ENCODE results near the gene EEF2KMT. TPM values are rescaled to one million over a fixed set of nuclear protein-coding genes. Genes with fewer than 3 reads are reported as not detected.

EEF2KMT gene
- total RNA-seq, 4 donors from 2014 or later = 5.9 to 16.0 (median 9.1) TPM

GRCh38 chr16:5069854-5070253 is 27.7 kb downstream of the EEF2KMT start:
- Histone ChIP-seq H3K27me3 (no peaks in the 10 kb centered on the region), H3K27ac (no peak overlapping the region), H3K9me3 (no peaks in the 10 kb centered on the region), H3K36me3 (peaks cover 0 to 16% of the 10 kb centered on the region in 2 donors), H3K4me3 (no peak overlapping the region), H3K4me1 (peaks cover 0 to 22% (median 10%) of the 10 kb centered on the region in 3 donors)
- 80% methylated on average over 2 of the region's 9 CpGs; no CpG with 5 or more reads in 1 of the 2 donors for WGBS, 2 donors (ENCODE audit: low coverage in 1 of 2)
- TF ChIP-seq EP300 (IDR thresholded peaks at IDR 0.05) = no peak
- TF ChIP-seq POLR2AphosphoS5 (IDR thresholded peaks at IDR 0.05) = no peak
- TF ChIP-seq CTCF (IDR thresholded peaks at IDR 0.05) = no peak
- TF ChIP-seq POLR2A (IDR thresholded peaks at IDR 0.05) = no peak
- ATAC-seq = no peak

- ATAC-seq = no peak
- H3K27me3 ChIP-seq = no peaks in the 10 kb centered on the region
- H3K9me3 ChIP-seq = no peaks in the 10 kb centered on the region
- TF ChIP-seq CTCF (IDR thresholded peaks at IDR 0.05) (no peak), POLR2A (IDR thresholded peaks at IDR 0.05) (no peak), POLR2AphosphoS5 (IDR thresholded peaks at IDR 0.05) (no peak), EP300 (IDR thresholded peaks at IDR 0.05) (no peak)
- H3K36me3 ChIP-seq = peaks cover 0 to 8% of the 10 kb centered on the region in 2 donors
- peaks cover 0 to 22% (median 10%) of the 10 kb centered on the region in 3 donors for H3K4me1 ChIP-seq
- 92 to 98% methylated on average over 6 to 7 of the region's 9 CpGs for WGBS, 2 donors (ENCODE audit: low coverage in 1 of 2)
- H3K4me3 ChIP-seq = no peak overlapping the region
- no peak overlapping the region for H3K27ac ChIP-seq
Measured at GRCh38 chr16:5069048-5069447, 28.5 kb downstream of the EEF2KMT start.

GRCh38 chr16:5066511-5066910 is 31.1 kb downstream of the EEF2KMT start:
- no peak overlapping the region for H3K4me3 ChIP-seq
- TF ChIP-seq POLR2A (IDR thresholded peaks at IDR 0.05) = no peak
- no peak for TF ChIP-seq POLR2AphosphoS5 (IDR thresholded peaks at IDR 0.05)
- no peak for TF ChIP-seq CTCF (IDR thresholded peaks at IDR 0.05)
- 60 to 64% methylated on average over 4 of the region's 6 CpGs for WGBS, 2 donors (ENCODE audit: low coverage in 1 of 2)
- no peaks in the 10 kb centered on the region for H3K36me3 ChIP-seq
- ATAC-seq = no peak
- H3K4me1 ChIP-seq = peaks cover 0 to 9% (median 3%) of the 10 kb centered on the region in 3 donors
- no peak overlapping the region for H3K27ac ChIP-seq
- no peaks in the 10 kb centered on the region for H3K27me3 ChIP-seq
- H3K9me3 ChIP-seq = no peaks in the 10 kb centered on the region

DNA sequence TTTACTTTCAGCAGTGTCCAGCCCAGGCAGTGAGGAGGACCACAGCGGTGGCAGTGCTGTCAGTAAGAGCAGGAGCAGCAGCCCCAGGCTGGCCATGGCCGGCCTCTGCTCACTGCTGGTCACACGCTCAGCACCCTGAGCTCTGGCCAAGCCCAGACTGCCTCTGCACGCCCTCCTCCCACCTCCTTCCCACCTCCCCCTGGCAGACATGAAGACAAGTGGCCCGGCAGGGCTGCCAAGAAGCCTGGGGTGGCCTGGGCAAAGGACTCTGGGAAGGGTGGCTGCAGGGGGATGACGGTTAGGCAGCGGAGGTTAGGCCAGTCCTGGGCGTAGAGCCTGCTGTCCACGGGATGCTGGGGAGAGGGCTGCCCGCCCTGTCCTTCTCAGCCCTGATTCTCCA is 31.8 kb downstream of the EEF2KMT start, which contains the start of gene C16orf89:
Gene C16orf89 (minus strand): TSS at position 144 of the 400 bp plus-strand sequence. CDS start 48 bp downstream, at position 96.
- WGBS, 2 donors (ENCODE audit: low coverage in 1 of 2) = 46% methylated on average over 5 of the region's 10 CpGs; no CpG with 5 or more reads in 1 of the 2 donors
- H3K27me3 ChIP-seq = no peaks in the 10 kb centered on the region
- no peaks in the 10 kb centered on the region for H3K36me3 ChIP-seq
- no peak for ATAC-seq
- peak within 1 kb of the TSS in 1 of 4 donors; percentile 8 for H3K27ac ChIP-seq
- peaks cover 0 to 2% (median 0%) of the 10 kb centered on the region in 3 donors for H3K4me1 ChIP-seq
- no peaks in the 10 kb centered on the region for H3K9me3 ChIP-seq
- H3K4me3 ChIP-seq = peak within 1 kb of the TSS in 1 of 2 donors; percentile 16
- TF ChIP-seq CTCF (IDR thresholded peaks at IDR 0.05) (no peak), POLR2A (IDR thresholded peaks at IDR 0.05) (no peak), POLR2AphosphoS5 (IDR thresholded peaks at IDR 0.05) (no peak), EP300 (IDR thresholded peaks at IDR 0.05) (no peak)

DNA sequence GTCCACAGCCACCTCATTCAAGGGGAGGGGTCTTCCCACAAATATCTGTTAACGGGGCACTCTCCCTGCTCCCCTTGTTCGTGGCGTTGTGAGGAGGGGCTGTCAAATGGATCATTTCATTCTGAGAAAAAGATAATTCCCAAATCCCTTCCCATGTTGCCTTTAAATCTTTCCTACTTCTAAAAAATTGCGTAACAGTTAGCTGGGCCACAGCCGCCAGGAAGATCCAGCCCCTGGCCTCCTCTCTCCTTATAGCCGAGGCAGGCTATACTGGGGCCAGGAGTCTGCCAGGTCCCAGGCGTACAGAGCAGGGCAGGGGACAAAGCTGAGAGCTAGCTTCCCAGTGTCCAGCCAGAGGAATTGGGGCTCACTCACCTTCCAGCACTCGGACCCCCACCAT is 32.3 kb downstream of the EEF2KMT start:
- Histone ChIP-seq H3K27me3 (peaks cover 3% of the 10 kb centered on the region), H3K9me3 (no peaks in the 10 kb centered on the region), H3K27ac (no peak overlapping the region), H3K4me1 (no peaks in the 10 kb centered on the region), H3K4me3 (peak overlapping the region in 1 of 2 donors; percentile 16), H3K36me3 (no peaks in the 10 kb centered on the region)
- ATAC-seq = no peak
- WGBS, 2 donors (ENCODE audit: low coverage in 1 of 2) = 35% methylated on average over 3 of the region's 8 CpGs; no CpG with 5 or more reads in 1 of the 2 donors
- no peak for TF ChIP-seq CTCF (IDR thresholded peaks at IDR 0.05)
